GM10847 (cell line): Measurements from ENCODE around the gene HPSE.

Source experiments
- POLR2A ChIP-seq: IDR thresholded peaks from 2 replicates; pipeline ENCODE4 v1.6.1; 2011; ENCODE audit not compliant: insufficient read length; ENCODE audit errors: extremely low read depth

HPSE gene

DNA sequence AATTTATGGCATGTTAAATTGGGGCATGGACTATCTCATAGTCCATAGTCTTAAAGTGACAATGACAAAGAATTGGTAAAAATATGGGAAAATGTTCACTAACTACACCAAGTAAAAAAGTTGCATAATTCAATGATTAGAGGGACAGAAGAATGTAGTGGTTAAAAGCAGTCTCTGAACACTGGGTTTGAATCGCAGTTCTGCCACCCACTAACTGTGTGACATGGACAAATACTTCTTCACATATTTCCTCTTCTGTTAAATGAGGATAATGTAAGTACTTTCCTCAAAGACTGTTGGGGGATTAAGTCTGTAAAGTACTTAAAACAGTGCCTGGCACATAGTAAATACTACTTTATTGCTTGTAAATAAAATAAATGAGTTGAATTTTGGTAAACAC lies 65.4 kb downstream of the HPSE start:
- TF ChIP-seq POLR2A: no peak

DNA sequence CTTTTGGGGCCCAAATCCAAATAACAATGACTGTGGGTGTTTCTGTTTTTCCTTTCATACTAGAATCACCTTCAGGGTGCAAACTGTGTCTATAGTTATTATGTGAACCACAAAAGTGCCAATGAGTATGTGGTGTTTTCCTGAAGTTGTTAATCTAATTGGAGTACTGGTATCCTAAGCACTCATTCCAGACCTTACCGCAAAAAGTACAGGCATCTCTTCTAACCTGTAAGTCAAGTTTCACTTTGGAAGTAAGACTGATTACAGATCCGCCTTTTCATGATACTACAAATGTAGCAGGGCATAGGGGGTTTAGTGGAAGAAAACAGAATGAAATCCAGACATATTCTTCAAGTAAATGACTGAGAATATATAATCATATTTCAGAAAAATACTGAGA lies 66.2 kb downstream of the HPSE start:
- no peak for TF ChIP-seq POLR2A

DNA sequence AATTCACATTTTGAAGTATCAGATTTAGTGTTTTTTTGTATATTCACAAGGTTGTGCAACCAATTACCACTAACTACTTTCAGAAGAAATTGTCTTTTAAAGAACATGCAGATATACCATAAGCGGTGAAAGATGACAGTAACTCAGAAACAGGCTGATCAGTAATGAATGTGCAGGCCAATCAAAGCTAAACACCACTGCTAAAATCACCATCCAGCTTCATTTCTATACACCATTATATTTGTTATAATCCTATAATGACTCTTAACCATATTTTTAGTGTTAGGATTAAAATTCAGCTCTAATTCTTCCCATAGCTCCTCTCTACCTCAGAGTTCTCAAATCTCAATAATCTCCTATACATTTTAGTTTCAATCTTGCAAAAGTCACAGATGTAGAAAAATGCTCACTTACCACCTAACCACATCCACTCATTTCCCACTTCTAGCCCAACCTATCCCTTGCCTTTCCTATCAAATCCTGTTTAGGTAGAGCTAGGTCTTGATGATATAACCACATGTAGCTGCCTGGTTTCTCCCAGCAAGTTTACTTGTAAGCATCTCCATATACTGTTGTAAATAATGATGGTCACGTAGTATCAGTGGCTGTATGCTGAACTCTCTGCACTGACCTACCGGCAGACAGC lies 66.7 kb downstream of the HPSE start:
- TF ChIP-seq POLR2A: no peak

DNA sequence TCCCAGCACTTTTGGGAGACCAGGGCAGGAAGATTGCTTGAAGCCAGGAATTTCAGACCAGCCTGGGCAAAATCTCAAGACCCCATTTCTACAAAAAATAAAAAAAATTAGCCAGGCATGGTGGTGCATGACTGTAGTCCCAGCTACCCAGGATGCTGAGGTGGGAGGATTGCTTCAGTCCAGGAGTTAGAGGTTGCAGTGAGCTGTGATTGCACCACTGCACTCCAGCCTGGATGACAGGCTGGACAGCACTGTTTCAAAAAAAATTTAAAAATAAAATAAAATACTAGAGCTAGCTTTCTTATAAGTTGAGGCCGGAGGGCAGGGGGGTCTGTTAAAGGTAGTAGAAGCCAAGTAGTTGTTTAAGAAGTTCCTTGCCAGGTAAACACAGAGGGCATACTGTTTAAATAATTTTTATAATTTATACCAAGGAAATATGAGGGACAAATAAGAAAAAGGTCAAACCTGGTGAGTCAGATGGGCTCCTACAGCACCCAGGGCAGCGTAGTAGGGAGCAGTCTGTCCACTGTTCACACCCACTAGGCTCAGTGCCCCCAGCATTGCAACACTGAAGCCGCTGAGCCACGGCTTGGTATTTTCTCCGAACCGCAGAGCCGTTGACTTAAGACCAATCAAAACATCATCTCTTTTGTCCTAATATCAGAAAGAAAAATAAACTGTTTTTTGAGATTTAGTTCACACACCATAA lies 67.4 kb downstream of the HPSE start:
- TF ChIP-seq POLR2A: no peak

DNA sequence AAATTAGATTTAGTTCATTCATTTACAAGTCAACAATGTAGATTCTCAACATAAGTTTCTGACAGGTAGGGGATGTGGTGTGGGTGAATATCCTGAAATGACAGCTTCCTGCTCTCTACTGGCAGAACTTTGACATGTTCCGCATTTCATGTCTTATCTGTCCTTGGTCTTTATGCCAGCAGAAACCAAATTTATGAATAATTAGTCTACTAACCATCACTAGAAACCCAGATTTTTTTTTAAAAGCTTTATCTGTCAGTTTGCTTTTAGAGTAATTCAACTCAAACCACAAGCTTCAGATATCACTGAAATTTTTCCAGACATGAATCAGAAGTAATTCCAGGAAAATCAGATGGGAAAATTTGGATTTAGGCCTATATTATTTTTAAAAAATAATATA lies 68.0 kb downstream of the HPSE start:
- TF ChIP-seq POLR2A: no peak

DNA sequence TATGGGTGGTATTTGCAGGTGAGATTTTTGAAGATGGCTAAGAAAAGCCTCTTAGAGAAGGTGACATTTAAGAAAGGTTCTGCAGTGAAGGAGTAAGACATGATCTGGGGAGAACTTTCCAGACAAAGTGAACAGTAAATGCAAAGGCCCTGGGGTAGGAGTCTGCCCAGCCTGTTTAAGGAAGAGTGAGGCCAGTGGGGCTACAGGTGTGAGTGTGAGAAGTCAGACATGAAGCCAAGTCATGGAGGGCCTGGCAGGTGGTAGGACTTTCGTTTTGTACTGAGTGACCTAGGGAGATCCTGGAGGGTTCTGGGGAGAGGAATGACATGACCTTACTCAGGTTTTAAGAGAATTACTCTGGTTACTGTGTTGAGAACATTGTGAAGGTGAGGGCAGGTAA lies 71.5 kb downstream of the HPSE start:
- no peak for TF ChIP-seq POLR2A

DNA sequence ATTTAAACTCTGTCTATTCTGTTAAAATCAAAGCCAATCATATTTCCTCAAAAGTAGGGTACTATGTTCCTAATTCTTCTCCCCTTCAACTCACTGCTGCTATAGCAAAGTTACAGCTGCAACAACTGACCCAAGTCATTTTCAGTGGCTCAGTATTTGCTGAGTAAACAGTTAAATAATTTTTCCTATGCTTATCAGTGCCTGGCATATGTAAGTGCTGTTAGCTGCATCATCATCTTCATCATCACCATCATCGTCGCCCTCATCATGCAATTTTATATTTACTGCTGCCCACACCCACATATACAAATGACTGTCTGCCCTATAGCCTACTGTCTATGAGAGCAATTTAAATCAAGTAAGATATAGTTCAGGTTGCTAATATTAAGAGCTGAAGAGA lies 72.0 kb downstream of the HPSE start:
- no peak for TF ChIP-seq POLR2A

DNA sequence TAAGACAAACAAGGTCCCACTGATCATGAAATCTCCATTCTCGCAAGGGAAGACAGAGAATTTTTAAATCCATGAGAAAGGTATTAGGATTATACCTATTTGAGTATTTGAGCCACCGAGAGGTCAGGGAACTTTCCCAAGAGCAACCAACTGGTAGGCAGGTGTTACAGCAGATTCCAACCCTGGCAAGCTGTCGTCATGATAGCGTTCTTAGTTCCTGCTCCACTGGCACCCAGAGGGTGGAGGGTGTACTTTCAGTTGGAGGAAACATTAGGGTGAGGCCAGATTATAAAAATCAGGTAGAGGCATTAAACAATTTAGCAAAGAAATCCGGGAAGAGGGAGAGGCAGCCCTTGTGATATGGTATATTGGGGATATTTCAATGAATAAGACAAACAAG lies 73.3 kb downstream of the HPSE start:
- no peak for TF ChIP-seq POLR2A

DNA sequence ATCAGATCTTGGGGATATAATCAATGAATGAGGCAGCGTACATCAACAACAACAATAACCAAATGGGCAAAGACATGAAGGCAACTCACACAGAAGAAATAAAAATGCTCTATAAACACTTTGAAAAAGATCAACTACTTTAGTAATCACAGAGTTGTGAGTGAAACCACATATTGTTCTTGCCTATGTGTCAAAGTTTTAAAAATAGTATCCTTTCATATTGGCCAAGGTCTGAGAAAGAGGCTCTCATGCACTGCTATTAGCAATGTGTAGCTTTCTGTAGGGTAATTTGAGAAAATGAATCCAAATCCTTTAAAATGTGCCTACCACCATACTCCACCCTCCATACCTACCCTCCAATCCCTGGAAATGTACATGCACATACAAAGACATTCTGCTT lies 75.1 kb downstream of the HPSE start:
- no peak for TF ChIP-seq POLR2A

DNA sequence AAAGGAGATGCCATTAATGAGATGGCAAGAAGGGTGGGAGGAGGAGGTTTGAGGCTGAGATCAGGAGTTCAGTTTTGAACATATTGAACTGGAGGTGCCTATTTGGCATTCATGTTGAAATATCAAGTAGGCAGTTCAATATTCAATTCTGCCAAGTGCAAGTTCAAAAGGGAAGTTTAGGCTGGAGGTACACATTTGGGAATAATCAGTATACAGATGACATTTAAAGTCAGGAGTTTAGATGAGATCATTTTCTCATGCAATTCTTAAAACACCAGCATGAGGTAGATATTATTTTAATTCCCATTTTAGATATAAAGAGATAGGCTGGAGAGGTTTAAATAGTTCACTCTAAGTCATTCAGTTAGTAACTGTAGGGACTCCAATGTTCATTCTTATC lies 76.2 kb downstream of the HPSE start:
- no peak for TF ChIP-seq POLR2A

DNA sequence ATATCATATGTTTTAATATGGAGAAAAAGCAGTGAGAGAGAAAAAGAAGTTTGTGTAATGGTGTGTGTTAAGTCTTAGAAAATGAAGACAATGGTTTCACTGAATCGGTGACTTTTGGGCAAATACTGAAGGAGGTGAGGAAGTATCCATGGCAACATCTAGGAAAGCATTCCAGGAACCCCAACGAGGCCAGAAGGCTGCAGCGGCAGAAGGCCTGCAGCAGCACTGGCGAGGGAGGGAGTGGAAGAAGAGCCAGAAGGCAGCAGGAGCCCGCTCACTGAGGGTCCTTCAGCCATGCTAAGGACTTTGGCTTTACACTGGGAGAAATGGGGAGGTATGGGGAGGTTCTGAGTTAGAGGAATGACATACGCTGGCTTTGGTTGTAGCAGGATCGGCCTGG lies 76.8 kb downstream of the HPSE start:
- no peak for TF ChIP-seq POLR2A

DNA sequence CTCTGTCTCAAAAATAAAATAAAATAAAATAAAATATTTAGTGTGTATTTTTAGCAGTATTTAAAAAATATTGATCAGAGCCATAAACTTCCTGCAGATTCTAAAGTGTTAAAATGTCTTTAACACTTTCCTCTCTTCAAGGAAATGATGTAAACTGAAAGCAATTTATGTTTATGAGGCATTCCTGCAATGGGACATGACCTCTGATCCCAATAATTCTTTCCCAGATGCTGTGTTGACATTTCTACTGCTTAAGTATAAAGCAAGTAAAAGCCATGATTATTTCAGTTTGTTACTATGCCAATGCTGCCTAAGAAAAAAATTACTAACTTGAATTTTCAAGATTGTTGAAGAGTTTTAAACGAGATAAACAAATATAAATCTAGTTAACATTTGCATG lies 79.1 kb downstream of the HPSE start:
- no peak for TF ChIP-seq POLR2A

DNA sequence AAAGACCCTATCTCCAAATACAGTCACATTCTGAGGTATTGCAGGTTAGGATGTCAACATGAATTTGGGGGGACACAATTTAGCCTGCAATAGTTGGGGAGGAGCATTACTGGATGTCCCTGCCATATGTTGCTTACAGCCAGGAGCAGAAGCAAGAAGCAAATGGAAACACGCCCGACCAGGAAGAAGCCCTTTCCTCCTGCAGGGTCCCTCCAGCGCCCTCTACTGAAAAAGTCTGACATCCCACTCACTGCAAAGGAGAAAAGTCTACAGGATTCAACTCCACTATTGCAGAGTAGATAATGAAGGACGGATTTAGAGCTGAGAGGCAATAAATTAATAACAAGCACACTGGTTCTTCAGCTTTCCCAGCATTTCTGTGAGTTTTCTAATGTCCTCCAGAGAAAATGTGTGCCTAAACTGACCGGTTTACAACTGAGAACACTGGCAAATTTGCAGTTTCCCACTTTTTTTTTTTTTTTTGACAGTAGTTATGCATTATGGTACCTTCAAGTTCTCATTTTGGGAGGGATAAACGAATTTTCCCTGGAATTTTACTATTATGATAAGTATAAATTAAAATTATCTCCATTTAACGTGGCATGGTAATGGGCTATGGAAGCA lies 81.8 kb downstream of the HPSE start:
- TF ChIP-seq POLR2A: no peak

DNA sequence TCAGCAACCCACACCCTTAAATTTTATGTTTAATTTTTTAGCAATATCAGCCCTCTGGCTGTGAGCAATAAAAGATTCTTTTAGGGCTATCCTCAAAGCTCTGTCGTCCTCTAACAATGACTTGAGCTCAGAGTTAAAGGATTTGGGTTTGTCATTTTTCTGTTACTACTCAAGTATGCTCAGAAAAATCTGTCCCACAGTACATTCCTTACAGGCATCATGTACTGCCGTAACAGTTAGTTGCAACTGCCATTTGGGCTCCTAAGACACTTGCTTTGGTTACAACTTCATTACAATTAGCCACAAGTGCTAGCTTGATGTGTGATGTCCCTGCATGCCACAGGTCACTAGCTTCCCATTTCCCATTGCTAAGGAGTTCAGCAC lies 83.2 kb downstream of the HPSE start:
- no peak for TF ChIP-seq POLR2A

DNA sequence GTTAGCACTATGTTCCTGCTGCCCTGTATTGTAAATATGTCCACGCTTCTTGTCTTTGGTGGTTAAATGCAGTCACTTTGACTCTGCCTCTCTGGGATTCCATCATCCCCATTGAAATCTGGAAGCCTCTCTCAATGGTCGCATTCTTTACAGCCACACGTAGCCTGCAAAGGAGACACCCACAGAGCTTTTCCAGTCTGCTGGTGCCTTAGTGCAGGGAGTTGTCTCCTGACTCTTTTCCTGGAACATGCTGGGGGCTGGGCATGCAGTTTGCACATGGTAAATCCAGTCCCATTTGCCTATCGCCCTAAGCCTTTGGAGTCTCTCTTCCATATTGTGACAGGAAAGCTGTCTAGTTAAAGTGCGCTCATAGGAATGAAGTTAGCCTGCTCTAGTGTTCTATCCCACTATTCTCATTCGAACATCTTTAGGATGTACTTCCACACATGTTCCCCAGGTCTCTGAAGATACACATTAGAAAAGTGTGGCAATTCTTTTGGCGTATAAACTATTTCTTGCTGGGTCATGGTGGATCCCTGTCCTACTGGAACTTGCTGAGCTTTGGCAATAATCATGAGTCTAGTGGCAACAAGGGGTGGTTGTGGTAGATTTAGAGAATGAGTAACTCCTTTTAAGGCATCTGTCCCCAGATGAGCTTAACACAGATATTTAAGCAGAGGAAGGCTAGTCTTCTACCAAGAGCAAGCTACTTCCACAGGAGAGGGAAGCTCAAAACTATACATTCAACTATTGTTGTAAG lies 83.8 kb downstream of the HPSE start:
- TF ChIP-seq POLR2A: no peak

DNA sequence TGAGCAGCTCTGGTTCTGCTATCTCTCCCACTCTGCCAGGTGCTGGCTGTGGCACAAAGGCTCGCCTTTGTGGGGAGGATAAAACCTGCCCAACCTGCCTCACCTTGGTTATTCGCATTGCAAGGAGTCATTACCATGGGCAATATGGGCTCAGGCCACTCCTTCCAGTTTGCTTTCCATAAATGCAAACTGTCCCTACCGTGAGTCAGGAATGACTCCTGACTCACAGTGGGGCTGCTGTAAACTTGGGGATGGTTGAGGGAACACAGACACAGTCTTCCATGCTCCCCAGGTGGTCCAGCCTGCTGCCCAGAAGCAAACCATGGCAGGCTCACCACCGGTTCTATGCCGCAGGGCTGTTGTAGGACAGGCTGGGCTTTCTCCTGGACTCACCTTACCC lies 86.2 kb downstream of the HPSE start:
- no peak for TF ChIP-seq POLR2A
